ENCODE results near the gene RNF214.
"Not testable (repeated sequence)": the region's sequence is repeated elsewhere in the genome, so short reads cannot be mapped to it uniquely, and the experiment has no call there.

RNF214 gene

GRCh38 chr11:117232092-117232878 is at the start of gene RNF214:
TSS of gene RNF214 (plus strand) at chr11:117232671. CDS start at chr11:117234273, 1,602 bp downstream.
- no peak for DNase-seq

- DNase-seq: not testable (repeated sequence)
Observed at GRCh38 chr11:117183178-117183577, 49.3 kb upstream of the RNF214 start.

GRCh38 chr11:117183724-117184349 is 48.6 kb upstream of the RNF214 start:
- DNase-seq: no peak

GRCh38 chr11:117185736-117186430 is 46.6 kb upstream of the RNF214 start:
- no peak for DNase-seq

- DNase-seq: no peak
Observed at GRCh38 chr11:117186431-117186761, 46.1 kb upstream of the RNF214 start.

- DNase-seq: no peak
Observed at GRCh38 chr11:117187007-117187406, 45.5 kb upstream of the RNF214 start.

- DNase-seq: no peak
Observed at GRCh38 chr11:117187428-117187798, 45.1 kb upstream of the RNF214 start.

- DNase-seq: no peak
Observed at GRCh38 chr11:117187799-117188481, 44.5 kb upstream of the RNF214 start.

GRCh38 chr11:117188620-117189081 is 43.8 kb upstream of the RNF214 start:
- DNase-seq: no peak

- no peak for DNase-seq
Observed at GRCh38 chr11:117189191-117189940, 43.1 kb upstream of the RNF214 start.

- no peak for DNase-seq
Observed at GRCh38 chr11:117189941-117190544, 42.4 kb upstream of the RNF214 start.

- no peak for DNase-seq
Observed at GRCh38 chr11:117191680-117192400, 40.6 kb upstream of the RNF214 start.

- DNase-seq: no peak
Observed at GRCh38 chr11:117192401-117192875, 40.0 kb upstream of the RNF214 start.

GRCh38 chr11:117193130-117194020 is 39.1 kb upstream of the RNF214 start:
- DNase-seq: no peak

- DNase-seq: no peak
Observed at GRCh38 chr11:117194267-117194666, 38.2 kb upstream of the RNF214 start.

- DNase-seq: no peak
Observed at GRCh38 chr11:117195258-117195657, 37.2 kb upstream of the RNF214 start.

GRCh38 chr11:117195761-117196160 is 36.7 kb upstream of the RNF214 start:
- no peak for DNase-seq

- no peak for DNase-seq
Observed at GRCh38 chr11:117197006-117197405, 35.5 kb upstream of the RNF214 start.

GRCh38 chr11:117197516-117198456 is 34.7 kb upstream of the RNF214 start:
- DNase-seq: no peak

Measured in NCI-H2081 treated with DMSO at 0.1 percent for 48 hours (cell line).